Activated CD8-positive, alpha-beta memory T cell treated with anti-CD3 and anti-CD28 coated beads for 1 hour (primary cell): ENCODE data around the gene CRTAC1.
"Not testable (repeated sequence)": the region's sequence is repeated elsewhere in the genome, so short reads cannot be mapped to it uniquely, and the experiment has no call there.

Source experiments
- DNase-seq, 2 donors: peaks; one replicate each; pipeline ENCODE4 v3.0.0-alpha.2; 2020; ENCODE audit warnings: low read depth in 1 of 2; ENCODE audit errors: extremely low read depth in 1 of 2

The CRTAC1 gene

GRCh38 chr10:97849103-97849686 is 181.2 kb downstream of the CRTAC1 start:
- DNase-seq, result no peak

- no peak for DNase-seq
Measured at GRCh38 chr10:97844678-97845077, 185.7 kb downstream of the CRTAC1 start.

GRCh38 chr10:97843972-97844371 is 186.4 kb downstream of the CRTAC1 start:
- DNase-seq, result not testable (repeated sequence)

GRCh38 chr10:97843281-97843671 is 187.1 kb downstream of the CRTAC1 start:
- no peak for DNase-seq

GRCh38 chr10:97842656-97843280 is 187.7 kb downstream of the CRTAC1 start:
- DNase-seq, result no peak

GRCh38 chr10:97842114-97842513 is 188.3 kb downstream of the CRTAC1 start:
- DNase-seq, result not testable (repeated sequence)

- not testable (repeated sequence) for DNase-seq
Measured at GRCh38 chr10:97841166-97841565, 189.3 kb downstream of the CRTAC1 start.

GRCh38 chr10:97838091-97838490 is 192.3 kb downstream of the CRTAC1 start:
- DNase-seq, result no peak

GRCh38 chr10:97836446-97836845 is 194.0 kb downstream of the CRTAC1 start:
- no peak for DNase-seq

GRCh38 chr10:97831259-97831658 is 199.2 kb downstream of the CRTAC1 start:
- DNase-seq, result no peak

GRCh38 chr10:97830064-97830463 is 200.4 kb downstream of the CRTAC1 start:
- DNase-seq, result no peak

GRCh38 chr10:97828721-97829120 is 201.7 kb downstream of the CRTAC1 start:
- DNase-seq, result no peak

GRCh38 chr10:97827702-97828291 is 202.6 kb downstream of the CRTAC1 start:
- no peak for DNase-seq

- DNase-seq, result no peak
Measured at GRCh38 chr10:97826892-97827291, 203.5 kb downstream of the CRTAC1 start.

- no peak for DNase-seq
Measured at GRCh38 chr10:97825020-97825760, 205.2 kb downstream of the CRTAC1 start.

- DNase-seq, result no peak
Measured at GRCh38 chr10:97823734-97824133, 206.7 kb downstream of the CRTAC1 start.

GRCh38 chr10:97822261-97822687 is 208.1 kb downstream of the CRTAC1 start:
- no peak for DNase-seq

- no peak for DNase-seq
Measured at GRCh38 chr10:97821308-97822038, 208.9 kb downstream of the CRTAC1 start.

GRCh38 chr10:97820096-97820704 is 210.2 kb downstream of the CRTAC1 start:
- DNase-seq, result no peak

GRCh38 chr10:97818572-97818971 is 211.8 kb downstream of the CRTAC1 start:
- no peak for DNase-seq

GRCh38 chr10:97816609-97817008 is 213.8 kb downstream of the CRTAC1 start:
- DNase-seq, result no peak
